ENCODE measurements around the gene MAF.

Gene MAF

DNA sequence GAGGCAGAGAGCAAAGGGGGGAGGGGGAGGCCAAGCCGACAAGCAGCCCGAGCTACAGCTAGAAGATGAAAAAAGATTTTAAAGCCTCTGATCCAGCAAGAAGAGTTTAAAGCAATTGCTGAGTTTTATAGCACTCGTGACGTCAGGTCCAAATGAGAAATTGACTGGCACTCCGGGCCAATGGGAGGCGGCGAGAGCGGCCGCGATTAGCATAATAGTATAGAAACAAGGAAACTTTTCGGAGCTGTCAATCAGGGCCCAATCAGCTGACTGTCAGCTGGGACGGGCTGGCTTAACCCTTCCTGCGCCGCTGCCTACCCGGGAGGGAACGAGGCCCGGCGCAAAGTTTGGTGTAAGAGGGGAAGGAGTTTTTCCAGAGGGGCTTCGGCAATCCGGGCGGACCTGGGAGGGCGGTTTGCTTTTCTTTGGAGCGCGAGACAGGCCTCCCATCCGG, at the start of gene MAF:
Gene MAF (minus strand): TSS at position 100 of the 454 bp plus-strand sequence. CDS start 835 bp downstream, outside the sequence.
- peak; percentile 43 for DNase-seq (ENCODE audit: low spot score)

DNA sequence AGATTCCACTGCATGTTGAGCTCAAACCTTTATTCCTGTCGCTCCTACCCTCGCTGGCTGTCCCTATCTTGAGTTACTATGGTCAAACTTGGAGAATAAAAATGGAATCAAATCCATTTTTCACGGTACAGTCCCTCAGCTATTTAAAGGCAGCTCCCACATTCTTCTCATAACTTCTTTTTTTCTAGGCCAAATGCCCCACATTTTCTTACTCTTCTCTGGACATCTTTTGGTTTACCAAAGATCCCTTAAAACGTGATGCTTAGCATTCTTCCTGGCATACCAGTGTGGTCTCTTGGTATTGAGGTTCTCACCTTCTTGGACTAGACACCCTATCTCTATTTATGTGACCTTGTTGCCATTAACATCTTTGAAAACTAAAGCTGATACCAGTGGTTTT, 48.3 kb upstream of the MAF start:
- DNase-seq (ENCODE audit: low spot score): no peak

DNA sequence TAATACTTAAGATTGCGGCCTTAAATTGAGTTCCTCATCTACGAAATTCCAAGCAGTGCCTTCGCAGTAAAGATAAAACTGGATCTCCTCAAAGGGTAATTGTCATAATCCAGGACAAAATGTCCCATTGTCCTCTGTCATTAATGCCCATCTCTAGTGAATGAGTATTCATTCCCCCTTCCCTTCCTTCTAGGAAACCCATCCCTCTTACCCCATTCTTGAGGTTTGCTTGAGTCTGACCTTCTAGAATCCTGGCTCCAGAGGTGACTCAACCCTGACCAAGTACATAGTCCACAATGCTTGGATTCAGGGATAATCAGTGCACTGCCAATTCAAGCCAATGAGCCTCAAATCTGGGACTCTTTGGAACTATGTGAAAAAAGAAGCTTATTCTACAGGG, 47.0 kb upstream of the MAF start:
- DNase-seq (ENCODE audit: low spot score): no peak

DNA sequence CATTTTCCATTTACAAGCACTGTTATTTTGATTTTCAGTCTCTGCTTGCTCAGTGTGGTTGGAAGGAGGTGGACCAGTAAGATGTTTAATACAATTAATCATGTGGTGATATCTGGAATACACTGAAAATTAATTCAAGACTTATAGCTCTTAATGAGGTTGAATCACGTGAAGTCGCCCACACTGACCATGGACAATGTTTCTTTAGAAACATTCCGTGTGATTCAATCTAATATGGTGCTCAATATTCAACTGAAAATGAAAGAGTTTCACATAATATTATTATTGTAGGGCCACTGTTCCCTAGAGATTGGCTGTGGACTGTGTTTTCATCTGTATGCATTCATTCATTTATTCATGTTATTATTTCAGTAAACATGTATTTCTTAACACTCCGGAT, 45.2 kb upstream of the MAF start:
- DNase-seq (ENCODE audit: low spot score): no peak

DNA sequence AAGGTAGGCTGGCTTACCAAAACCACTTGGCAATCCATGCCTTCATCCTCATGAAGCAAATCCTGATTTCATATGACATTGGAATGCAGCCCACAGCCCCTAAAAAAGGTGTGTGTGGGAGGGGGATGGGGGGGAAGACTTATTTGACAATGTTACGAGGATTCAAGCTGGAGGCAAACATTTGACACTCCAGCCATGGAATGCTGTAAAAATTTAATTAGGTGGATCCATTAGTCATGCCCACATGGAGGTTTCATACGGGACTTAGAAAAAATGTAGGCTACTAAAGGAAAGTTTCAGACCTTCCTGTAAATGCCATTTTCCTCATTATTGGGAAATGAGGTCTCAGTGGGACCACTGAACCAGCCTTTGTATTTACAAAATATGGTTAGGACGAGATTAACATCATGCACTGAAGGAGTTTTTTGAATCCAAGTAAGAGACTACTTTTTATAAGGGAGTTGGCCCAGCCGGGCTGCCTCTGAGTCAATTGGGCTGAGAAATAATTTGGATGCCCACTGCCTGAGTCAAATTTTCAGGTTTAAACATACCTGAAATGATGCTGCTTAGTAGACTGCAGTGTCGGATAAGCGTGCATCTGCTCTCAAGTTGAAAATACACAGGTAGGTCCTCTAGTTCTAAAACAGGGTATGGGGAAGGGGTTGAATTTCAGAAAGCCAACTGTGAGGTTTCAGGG, 44.6 kb upstream of the MAF start:
- DNase-seq (ENCODE audit: low spot score): peak; percentile 12

DNA sequence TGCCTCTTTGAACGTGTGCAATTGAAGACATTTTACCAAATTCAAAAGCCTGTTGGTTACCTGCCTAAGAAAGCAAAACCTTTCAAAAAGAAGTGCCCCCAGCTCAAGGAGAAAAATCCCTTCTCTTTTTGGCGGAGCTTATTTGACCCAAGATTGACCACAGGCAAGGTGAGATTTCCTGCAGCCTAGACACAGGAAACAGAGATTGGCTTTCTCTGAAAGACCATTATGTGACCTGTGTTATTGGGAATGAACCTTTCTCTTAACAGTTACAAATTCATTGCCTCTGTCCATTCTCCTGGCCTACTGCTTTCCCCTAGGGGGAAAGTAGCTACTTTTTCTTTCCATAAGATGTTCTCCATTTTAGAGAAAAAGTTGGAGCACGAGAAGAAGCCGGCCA, 42.1 kb upstream of the MAF start:
- no peak for DNase-seq (ENCODE audit: low spot score)

DNA sequence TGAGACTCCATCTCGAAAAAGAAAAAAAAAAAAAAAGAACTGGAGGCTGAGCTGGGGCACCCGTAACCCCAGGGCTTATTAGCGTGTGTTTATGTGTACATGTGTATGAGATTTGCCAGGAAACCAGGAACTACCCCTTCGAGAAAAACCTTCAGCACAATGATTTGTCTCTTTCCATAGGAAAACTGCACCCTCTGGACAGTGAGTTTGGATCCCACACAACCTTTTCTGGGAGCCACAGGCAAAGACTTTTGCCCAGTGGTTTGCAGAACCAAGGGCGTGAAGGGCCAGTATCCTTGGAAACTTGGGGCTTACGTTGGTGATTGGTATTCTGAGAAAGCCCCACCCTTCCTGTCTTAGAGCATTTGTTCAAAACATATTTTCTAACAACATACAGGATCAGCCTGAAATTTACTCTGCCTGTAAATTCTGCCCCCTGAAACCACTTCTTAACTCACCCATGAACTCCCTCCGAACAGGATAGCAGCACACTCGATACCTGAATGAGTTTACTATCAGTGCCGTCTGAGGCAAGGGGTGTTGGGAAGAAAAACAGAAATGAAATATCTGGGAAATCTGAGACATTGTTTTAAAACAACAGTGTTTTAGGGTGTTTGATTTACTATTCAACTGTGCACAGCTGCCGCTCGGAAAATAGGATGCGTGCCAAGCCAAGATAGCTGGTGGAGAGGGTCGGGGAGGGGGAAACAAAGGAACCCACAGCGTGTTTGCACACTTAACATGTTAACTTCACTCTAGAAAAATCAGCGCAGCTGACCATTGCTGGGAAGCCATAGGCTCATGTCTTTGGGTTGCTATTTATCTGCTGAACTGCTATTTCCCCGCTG, 40.2 kb upstream of the MAF start:
- DNase-seq (ENCODE audit: low spot score): no peak

DNA sequence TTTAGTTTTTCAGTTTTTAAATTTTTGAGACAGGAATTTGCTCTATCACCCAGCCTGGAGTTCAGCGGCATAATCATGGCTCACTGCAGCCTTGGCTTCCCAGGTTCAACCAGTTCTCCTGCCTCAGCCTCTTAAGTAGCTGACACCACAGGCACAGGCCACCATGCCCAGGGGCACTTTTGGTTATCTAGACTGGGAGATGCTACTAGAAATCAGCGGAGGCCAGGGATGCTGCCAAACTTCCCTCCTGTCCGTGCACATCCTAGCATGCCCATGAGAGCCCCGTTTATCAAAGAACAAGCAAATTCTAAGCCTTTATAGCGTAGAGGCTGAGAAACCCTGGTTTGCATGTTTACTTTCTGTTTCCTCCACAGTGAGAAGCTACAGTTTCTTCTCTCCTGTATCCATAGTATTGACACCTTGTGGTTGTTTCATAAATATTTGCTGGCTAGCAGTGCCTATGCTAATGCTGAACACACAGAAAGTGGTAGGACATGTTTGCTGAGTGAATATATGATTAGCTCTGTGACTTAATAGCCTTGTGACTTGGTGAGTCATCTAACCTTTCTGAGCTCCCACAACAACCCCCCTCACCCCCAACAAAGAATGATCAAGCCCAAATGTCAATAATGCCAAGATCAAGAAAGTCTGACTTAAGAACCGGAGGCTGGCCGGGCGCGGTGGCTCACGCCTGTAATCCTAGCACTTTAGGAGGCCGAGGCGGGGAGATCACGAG, 39.2 kb upstream of the MAF start:
- DNase-seq (ENCODE audit: low spot score): no peak

DNA sequence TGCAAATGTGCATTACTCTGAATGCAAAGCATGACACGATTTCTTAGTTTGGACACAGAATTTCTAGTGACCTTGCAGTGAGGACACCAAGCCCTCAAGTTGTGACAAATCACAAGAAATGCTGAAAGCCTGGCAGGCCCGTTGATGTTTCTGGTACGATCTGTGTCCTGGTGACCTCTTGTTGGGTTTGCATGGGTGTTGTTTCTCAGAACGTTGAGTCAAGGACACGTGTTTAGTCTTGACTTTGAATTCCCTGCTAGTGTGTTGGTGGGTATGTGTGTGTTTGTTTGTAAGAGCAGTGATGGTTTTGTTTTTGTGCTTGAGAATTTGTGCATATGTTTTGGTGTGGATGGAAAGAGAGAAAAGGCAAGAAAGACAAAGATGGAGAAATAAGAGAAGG, 37.8 kb upstream of the MAF start:
- no peak for DNase-seq (ENCODE audit: low spot score)

DNA sequence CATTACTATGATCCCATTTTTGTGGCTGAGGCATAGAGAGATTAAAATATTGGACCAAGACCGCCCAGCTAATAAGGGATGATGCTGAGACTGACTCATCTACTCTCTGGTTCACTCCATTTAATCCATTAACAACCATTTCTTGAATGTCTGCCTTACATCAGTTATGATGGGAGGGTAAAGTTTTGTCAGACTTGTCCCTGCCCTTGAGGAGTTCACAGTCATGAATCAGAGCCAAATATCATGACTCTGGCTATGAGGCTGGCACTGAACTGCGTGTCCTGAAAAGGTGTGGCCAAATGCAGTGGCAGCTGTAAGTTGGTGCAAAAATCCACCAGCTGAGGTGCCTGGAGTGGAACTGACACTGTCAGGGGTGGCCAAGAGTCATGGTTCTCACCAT, 35.0 kb upstream of the MAF start:
- DNase-seq (ENCODE audit: low spot score): no peak

DNA sequence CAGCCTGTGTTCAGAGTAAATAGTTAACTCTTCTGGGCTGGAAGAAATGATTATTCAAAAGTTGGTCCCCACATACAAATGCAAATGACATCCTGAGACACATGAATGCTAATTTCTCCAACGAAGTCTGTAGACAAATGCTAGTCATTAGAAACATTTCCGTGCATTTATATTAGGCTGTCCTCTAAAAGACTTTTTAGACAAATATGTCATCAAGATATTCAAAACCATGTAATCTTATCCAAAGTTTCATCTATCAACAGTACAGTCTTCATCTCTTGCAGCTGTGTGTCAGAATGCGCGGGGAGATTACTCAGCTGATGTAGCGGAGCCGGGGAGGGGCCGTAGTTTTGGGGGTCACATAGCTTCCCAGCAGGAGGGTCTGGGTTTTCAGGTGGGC, 33.8 kb upstream of the MAF start:
- no peak for DNase-seq (ENCODE audit: low spot score)

DNA sequence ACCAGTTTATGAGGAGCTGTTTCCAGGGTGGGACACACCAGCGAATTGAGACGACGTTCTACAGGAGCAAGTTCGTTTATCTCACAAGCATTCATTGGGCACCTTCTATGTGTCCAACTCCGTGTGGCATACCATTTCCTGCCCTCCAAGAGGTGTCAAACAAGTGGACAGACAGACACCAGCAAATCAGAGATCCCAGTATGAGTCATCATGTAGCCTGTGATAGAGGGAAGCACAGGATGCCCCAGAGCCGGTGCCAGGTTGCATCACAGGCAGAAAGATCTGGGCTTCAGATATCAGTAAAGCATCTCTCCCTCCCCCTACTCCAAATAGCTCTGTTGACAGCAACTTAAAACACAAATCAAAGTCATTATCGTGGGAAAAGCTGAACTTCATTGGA, 31.8 kb upstream of the MAF start:
- DNase-seq (ENCODE audit: low spot score): no peak

DNA sequence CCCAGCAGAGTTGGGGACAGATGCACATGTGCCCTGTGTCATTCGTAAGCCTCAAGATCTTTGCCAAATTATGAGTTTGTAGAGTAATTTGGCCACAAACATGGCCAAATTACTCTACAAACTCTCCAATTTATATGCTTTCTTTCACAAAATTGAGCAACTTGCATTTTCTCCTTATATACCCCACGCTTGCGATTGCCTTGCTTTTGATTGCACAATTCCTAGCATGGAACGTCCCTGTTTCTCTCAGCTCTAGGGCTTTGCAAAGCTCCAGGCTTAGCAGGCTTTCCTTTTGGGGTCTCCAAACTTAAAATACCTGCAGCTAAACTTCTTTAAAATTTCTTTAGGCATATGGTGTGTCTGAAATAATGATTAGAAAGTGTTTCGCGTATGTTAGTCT, 28.5 kb upstream of the MAF start:
- no peak for DNase-seq (ENCODE audit: low spot score)

DNA sequence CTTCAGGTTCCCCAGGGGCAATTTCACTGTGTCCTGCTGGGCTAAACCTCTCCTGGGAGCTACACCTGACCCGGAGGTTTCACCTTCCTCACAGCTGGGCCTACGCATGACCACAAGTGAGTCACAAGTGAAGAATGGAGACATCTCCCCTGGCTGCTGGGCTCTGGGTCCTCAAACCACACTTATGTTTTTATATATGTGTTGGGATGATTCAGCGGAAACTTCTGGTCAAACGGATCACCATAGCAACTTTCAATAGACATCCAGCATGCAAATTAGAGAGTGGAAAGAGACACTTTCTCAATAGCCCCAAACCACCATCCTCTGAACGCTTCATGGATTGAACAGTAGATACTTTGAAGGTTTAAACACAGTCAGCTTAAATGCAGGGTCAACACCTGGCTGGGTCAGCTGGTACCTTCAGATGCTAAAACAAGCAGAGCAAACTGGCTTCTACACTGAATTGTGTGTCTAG, 28.0 kb upstream of the MAF start:
- peak; percentile 24 for DNase-seq (ENCODE audit: low spot score)

DNA sequence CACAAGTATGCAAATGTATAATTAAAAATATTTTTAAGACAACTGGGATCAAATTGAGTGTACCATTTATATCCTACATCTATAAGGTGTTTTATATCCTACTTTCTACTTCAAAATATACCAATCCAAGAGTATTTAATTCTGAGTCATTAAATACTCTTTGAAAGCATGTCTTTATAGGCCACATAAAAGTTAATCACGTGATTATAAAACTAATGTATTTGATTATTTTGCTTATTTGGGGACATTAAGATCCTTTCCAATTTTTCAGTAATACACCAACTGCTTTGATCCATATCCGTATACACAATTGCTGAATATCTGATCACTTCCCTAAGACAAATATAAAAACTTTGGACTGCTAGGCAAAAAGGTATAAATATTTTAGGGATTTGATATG, 26.6 kb upstream of the MAF start:
- no peak for DNase-seq (ENCODE audit: low spot score)

DNA sequence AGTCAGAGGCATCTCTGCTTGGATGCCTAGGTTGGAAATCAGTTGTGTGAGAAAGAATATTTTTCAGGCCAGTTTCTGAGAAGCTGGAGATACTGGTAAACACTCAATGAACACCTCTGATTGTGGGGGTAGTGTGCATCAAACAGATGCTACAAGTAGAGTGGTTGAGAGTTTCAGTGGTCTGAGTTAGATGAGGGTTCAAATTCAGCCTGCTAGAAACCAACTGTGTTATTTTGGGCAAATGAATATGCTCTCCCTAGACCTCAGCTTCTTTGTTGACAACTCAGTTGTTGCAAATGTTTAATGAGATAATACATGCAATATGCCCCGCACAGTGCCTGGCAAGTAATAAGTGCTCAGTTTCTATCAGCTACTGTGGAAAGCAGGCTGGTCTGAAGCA, 25.2 kb upstream of the MAF start:
- no peak for DNase-seq (ENCODE audit: low spot score)

DNA sequence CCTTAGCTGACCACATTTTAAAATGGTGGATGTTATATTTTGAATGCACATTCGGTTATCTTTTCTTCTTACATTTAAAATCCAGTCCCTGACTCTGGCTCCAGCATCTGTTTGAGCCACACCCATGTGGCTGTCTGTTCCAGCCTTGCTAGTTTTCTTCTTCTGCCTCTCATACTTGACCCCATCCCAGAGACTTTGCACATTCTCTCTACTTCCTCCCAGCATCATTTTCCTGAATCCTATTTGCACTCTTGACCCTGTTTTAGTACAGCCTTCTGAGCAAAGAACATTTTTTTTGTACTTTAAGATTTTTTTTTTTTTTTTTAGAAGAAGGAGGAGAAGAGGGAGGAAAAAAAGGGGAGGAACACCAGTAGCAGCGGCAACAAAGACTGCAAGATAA, 23.3 kb upstream of the MAF start:
- DNase-seq (ENCODE audit: low spot score): no peak

DNA sequence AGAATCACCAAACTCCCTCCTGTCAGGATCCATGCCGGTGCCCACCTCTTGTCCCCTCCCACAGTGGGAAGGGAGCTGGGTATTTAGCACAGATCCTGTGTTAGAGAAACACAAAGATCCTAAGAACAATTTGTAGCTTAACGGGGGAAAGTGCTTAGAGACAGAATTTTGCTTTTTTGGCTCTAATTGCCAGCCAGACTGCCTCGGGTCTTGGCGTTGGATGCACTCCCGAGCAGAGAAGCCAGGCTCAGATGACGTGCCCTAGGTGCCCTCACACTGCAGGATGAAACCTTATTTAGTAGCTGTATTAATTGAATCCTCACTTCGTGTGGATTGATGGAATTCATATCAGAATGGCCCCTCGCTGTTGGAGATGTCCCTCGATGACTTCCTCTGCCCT, 22.5 kb upstream of the MAF start:
- no peak for DNase-seq (ENCODE audit: low spot score)

DNA sequence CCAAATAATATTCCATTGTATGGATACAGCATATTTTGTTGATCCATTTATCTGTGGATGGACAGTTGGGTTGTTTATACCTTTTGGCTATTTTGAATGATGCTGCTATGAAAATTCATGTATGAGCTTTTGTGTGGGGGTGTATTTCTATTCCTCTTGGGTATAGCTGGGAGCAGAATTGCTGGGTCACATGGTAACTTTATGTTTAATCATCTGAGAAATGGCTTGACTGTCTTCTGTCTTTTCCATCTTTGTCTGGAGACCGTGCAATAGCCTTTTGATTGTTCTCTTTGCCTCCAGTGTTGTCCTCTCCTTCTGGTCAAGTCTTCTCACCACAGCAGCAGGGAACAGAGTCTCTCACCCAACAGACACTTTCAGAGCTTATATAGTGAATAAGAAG, 20.5 kb upstream of the MAF start:
- no peak for DNase-seq (ENCODE audit: low spot score)

DNA sequence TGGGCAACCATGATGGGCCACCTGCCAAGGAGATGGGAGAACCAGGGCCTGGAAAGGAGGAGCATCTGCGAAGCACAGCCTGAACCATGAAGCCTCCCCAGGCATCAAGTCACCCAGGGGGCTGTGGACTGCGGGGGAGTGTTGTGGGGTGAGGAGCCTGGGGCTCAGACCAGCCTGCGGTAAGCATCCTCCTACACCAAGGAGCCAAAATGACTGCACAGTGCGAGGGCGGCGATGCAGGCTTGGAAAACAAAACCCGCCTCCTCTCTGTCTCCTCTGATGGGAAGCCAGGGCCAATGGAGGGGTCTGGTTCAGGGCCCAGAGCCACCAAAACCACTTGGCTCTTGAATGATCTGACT, 18.1 kb upstream of the MAF start:
- no peak for DNase-seq (ENCODE audit: low spot score)

DNA sequence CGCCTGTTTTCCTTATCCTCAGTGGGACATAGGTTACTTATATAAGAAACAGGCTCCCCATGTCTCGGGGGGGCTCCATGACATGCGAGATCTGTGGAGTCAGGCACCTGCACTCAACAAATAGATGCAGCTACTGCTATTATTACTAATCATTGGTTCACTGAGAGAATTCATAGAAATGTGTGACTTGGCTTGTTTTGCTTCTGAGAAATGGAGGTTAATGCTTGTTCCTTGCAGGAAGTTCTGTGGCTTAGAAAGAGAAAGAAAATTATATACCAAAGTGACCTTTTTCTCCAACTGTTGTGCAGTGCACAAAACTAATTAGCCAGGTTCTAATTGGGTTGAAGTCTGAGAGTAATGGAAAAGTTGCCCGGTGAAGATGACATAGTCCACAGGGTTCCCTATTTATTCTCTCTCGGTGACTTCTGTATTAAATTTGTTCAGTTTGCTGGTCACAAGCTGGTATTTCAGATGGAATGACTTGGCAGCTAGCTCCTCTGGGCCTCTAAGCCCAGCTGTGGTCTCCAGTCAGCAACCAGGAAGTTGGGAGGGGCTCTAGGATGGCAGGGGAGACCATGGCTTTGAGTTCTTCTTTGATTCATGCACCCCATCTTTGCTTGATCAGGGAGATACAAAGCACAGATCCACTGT, 17.6 kb upstream of the MAF start:
- DNase-seq (ENCODE audit: low spot score): no peak

DNA sequence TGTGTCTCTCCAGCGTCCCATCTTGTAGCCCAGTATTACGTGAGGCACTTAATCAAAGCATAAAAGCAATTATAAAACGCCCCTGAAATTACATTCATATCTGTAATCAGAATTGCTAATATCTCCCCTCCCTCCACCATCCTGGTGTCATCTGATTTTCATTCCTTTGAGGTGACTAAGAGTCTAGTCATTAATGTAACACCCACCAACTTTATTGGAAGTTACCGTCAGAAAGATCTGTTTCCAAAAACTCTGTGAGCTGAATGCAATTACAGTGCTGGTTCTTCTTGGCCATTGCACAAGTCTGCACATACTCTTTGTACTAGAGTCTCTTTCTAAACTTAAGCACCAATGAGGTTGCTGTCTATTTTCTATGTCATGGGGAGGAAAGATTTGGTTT, 12.5 kb upstream of the MAF start:
- peak; percentile 19 for DNase-seq (ENCODE audit: low spot score)

Data from LoVo (cell line).